HG03175 (cell line): Measurements from ENCODE around the gene PIGX.

Source experiments
- ATAC-seq: cut with Tn5 transposase; IDR thresholded peaks from one replicate; pipeline ENCODE4 v1.9.1; 2021; ENCODE audit warnings: mild to moderate bottlenecking, moderate library complexity; ENCODE audit not compliant: unreplicated experiment

Gene PIGX

GRCh38 chr3:196754091-196754981 lies 42.2 kb downstream of the PIGX start:
- ATAC-seq = no peak

GRCh38 chr3:196756732-196757131 lies 44.6 kb downstream of the PIGX start:
- no peak for ATAC-seq

- no peak for ATAC-seq
These were observed 45.9 kb downstream of the PIGX start for GRCh38 chr3:196757876-196758739.

- no peak for ATAC-seq
These were observed 51.0 kb downstream of the PIGX start for GRCh38 chr3:196763179-196763578.

- no peak for ATAC-seq
These were observed 53.3 kb downstream of the PIGX start for GRCh38 chr3:196765454-196765853.

GRCh38 chr3:196771067-196771466 lies 58.9 kb downstream of the PIGX start:
- no peak for ATAC-seq

GRCh38 chr3:196772102-196772501 lies 59.9 kb downstream of the PIGX start:
- ATAC-seq = no peak

- ATAC-seq = no peak
These were observed 60.7 kb downstream of the PIGX start for GRCh38 chr3:196772897-196773296.

GRCh38 chr3:196774191-196774820 lies 62.1 kb downstream of the PIGX start:
- ATAC-seq = no peak

GRCh38 chr3:196774848-196775422 lies 62.8 kb downstream of the PIGX start:
- ATAC-seq = no peak

GRCh38 chr3:196775938-196776337 lies 63.8 kb downstream of the PIGX start:
- ATAC-seq = no peak

GRCh38 chr3:196777836-196778235 lies 65.7 kb downstream of the PIGX start:
- ATAC-seq = no peak

- no peak for ATAC-seq
These were observed 66.6 kb downstream of the PIGX start for GRCh38 chr3:196778755-196779154.

GRCh38 chr3:196782511-196782910 lies 70.3 kb downstream of the PIGX start:
- ATAC-seq = no peak
